ENCODE results near the gene ZNF43.

DNA sequence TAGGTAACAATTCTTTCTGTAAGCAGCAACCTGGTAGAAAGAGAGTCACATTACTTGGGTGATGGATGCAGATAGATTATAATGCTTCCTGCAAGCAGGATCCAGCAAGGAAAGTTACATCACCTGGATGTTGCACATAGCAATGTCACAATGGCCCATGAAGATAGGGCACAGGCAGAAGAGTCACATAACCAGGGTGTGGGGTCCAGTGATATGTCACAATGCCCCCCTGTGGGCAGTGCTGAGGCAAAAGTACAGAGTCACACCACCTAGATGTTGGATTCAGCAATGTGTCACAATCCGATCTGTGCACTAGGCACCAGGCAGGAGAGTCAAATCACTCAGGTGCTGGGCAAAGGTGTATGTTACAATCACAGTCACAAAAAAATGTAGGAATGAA is 4.0 kb upstream of the ZNF43 start:
- TF ChIP-seq EZH2 (IDR thresholded peaks at IDR 0.05) = no peak
- TF ChIP-seq, protein P1, sequence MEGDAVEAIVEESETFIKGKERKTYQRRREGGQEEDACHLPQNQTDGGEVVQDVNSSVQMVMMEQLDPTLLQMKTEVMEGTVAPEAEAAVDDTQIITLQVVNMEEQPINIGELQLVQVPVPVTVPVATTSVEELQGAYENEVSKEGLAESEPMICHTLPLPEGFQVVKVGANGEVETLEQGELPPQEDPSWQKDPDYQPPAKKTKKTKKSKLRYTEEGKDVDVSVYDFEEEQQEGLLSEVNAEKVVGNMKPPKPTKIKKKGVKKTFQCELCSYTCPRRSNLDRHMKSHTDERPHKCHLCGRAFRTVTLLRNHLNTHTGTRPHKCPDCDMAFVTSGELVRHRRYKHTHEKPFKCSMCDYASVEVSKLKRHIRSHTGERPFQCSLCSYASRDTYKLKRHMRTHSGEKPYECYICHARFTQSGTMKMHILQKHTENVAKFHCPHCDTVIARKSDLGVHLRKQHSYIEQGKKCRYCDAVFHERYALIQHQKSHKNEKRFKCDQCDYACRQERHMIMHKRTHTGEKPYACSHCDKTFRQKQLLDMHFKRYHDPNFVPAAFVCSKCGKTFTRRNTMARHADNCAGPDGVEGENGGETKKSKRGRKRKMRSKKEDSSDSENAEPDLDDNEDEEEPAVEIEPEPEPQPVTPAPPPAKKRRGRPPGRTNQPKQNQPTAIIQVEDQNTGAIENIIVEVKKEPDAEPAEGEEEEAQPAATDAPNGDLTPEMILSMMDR (IDR thresholded peaks at IDR 0.05) = no peak
- no peak for TF ChIP-seq EZH2phosphoT487 (IDR thresholded peaks at IDR 0.05)

All from neural progenitor cell (in vitro differentiated cells).